Posterior cingulate gyrus (tissue), 11 donors: ENCODE results near the gene RIOK1.
"Not testable (repeated sequence)": the region's sequence is repeated elsewhere in the genome, so short reads cannot be mapped to it uniquely, and the experiment has no call there.

Source experiments
- DNase-seq, 10 donors: peaks; one replicate each; pipeline versions ENCODE4 v3.0.0 to v3.0.0-alpha.2; 2020 to 2021; ENCODE audit warnings: mixed read lengths in 3 of 10
- intact Hi-C: fragments of 100-400 bp; cut with DNase I; formaldehyde crosslinking; loops from one replicate; pipeline ENCODE4 v1.15.1; 2023

RIOK1 gene

GRCh38 chr6:7434672-7435071, 45.1 kb downstream of the RIOK1 start:
- intact Hi-C loops, result no loop called here

DNA sequence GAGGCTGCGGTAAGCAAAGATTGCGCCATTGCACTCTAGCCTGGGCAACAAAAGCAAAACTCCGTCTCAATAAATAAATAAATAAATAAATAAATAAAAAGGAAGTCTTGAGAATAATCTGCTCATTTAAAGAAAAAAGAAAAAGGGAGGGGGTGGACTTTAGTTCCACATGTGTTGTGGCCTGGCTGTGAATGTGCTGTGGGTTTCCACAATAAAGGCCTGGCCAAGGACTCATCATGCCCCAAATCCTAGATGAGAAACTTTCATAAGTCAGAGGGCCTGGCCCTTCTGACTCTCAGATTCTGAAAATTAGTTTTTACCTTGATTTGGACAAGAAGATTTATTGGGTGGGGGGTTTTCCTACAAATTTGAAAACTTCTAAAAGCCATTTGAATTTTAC, 48.4 kb downstream of the RIOK1 start:
- DNase-seq, result no peak
- intact Hi-C loops, result no loop called here

More at GRCh38 chr6:7434672-7435071, 45.1 kb downstream of the RIOK1 start:
- no peak for DNase-seq

DNA sequence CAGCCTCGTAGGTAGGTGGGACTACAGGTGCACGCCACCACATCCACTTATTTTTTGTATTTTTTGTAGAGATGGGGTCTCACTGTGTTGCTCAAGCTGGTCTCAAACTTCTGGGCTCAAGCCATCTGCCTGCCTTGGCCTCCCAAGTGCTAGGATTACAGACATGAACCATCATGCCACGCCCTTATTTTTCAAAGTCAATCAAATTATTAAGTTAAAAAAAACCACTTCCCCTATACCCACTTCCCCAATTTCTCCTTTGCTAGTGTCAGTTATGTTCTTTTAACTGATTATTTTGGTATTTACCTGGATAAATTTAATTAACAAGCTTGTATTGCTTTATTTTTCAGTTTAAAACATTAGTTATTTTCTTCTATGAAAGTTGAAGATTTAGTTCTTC, 49.6 kb downstream of the RIOK1 start:
- no peak for DNase-seq
- intact Hi-C loops, result no loop called here

GRCh38 chr6:7440476-7440875, 50.9 kb downstream of the RIOK1 start:
- DNase-seq, result no peak
- intact Hi-C loops, result no loop called here

DNA sequence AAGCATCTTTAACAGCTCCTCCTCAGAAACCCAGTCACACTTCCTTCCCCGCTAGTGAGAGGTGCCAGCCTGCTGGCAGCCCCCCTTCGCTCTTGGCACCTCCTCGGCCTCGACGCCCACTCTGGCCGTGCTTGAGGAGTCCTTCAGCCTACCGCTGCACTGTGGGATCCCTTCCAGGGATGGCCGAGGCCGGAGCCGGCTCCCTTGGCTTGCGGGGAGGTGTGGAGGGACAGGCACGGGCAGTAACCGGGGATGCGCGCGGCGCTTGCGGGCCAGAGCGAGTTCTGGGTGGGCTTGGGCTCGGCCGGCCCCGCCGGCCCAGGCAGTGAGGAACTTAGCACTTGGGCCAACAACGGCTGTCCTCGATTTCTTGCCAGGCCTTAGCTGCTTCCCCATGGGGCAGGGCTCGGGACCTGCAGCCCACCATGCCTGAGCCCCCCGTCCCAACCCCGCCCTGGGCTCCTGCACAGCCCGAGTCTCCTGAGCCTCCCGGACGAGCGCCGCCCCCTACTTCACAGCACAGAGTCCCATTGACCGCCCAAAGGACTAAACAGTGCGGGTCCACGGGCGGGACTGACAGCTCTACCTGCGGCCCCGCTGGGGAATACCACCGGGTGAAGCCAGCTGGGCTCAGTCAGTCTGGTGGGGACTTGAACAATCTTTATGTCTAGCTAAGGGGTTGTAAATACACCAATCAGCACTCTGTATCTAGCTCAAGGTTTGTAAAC, 51.6 kb downstream of the RIOK1 start:
- no peak for DNase-seq
- intact Hi-C loops, result no loop called here

GRCh38 chr6:7442467-7442866, 52.9 kb downstream of the RIOK1 start:
- intact Hi-C loops, result no loop called here
- DNase-seq, result no peak

GRCh38 chr6:7445101-7445500, 55.5 kb downstream of the RIOK1 start:
- DNase-seq, result no peak
- intact Hi-C loops, result no loop called here

DNA sequence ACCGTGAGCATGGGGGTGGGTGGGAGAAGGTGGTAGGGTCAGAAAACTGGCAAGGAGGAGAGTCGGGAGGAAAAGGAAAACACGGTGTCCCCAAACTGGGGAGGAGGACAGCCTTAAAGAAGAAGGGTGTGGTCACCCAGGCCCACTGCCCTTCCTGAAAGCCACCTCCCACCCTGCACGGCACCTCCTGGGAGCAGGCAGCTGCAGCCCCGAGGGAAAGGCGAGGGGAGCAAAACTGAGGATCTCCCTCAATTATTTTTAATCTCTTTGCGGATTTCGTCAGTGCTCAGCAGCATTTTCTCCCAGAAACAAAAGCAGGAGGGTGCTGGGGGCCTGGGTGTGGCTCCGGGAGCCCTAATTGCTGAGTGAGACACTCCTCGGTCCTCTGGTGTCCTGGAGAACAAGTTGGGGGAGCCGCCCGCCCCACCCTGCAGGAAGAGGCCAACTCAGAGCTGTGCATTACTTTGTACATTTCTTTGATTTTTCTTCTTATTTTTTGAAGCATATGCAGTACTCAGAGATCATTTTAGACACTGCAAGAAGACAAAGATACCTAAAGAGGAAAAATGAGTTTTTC, 56.4 kb downstream of the RIOK1 start:
- peak in 1 of 10 donors; percentile 62 for DNase-seq
- intact Hi-C loops, result no loop called here

GRCh38 chr6:7446619-7447325, 57.2 kb downstream of the RIOK1 start:
- intact Hi-C loops, result no loop called here
- peak in 1 of 10 donors; percentile 26 for DNase-seq

DNA sequence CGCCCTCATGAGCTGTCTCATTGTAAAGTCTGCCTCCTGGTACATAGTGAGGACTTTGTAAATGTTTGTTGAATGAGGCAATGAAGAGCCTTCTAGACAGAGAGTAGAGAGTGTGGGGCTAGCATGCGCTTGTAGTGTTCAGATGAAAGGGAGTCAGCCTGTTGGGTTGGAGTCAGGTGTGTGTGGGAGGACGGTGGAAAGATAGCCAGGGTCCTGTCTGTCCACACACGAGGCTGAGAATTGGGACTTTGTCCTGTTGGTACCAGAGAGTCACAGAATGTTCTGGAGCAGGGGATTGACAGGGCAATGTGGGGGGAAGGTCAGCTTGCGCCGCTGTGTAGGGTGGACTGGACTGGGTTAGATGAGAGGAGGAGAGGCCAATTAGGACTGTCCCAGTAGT, 58.6 kb downstream of the RIOK1 start:
- no peak for DNase-seq
- intact Hi-C loops, result no loop called here

- DNase-seq, result peak in 1 of 10 donors; percentile 11
- intact Hi-C loops, result no loop called here
Observed at GRCh38 chr6:7449018-7449417, 59.4 kb downstream of the RIOK1 start.

DNA sequence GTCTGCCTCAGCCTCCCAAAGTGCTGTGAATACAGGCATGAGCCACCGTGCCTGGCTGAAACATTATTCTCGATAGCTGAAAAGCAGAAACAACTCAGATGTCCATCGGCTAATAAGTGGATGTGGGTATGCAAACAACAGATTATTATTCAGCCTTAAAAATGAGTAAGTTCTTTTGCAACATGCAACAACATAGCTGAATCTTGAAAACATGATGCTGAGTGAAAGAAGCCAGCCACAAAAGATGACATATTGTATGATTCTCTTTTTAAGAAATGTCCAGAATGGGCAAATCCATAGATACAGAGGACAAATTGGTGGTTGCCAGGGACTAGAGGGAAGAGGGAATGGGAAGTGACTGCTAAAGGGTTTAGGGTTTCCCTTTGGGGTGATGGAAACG, 61.7 kb downstream of the RIOK1 start:
- intact Hi-C loops, result no loop called here
- no peak for DNase-seq

DNA sequence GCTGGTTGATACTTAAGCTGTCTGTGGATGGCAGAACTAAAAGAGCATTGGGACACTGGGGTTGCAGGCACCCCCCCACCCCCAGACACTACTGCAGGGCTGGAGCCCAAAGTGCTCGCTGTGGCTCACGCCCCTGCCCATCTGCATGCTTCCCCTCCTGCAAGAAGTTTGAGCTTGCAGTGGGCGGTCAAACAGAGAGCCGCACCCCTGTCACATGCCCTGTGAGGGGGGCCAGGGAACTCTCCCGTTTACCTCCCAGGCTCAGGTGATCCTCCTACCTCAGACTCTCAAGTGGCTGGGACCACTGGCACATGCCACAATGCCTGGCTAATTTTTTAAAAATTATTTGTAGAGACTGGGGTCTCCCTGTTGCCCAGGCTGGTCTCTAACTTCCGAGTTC, 63.3 kb downstream of the RIOK1 start:
- DNase-seq, result peak in 1 of 10 donors; percentile 39
- intact Hi-C loops, result no loop called here

DNA sequence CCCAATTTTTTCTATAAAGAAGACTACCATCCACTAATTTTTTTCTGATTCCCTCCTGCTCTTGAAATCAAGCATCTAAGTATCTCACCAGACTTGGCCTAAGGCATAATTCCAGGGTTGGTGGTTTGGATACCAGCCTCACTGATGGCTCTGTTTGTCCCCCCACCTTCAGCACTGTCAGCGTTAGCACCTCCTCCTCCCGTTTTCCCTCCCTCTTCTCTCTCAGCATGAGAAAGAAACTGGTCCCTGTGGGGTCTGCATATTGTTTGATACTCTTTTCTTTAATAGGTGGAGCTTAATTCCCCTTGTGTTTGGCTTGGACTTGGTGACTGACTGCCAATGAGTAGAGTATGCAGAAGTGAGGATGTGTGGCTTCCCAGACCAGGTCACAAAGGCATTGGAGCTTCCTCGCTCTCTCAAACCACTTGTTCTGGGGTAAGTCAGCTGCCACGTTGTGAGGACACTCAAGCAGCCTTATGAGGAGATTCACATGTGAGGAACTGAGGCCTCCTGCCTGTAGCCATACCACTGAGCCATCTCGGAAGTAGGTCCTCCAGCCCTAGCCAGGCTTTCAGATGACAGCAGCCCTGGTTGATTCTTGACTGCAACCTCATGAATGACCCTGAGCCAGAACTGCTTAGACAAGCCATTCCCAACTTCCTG, 65.2 kb downstream of the RIOK1 start:
- no peak for DNase-seq
- intact Hi-C loops, result no loop called here

DNA sequence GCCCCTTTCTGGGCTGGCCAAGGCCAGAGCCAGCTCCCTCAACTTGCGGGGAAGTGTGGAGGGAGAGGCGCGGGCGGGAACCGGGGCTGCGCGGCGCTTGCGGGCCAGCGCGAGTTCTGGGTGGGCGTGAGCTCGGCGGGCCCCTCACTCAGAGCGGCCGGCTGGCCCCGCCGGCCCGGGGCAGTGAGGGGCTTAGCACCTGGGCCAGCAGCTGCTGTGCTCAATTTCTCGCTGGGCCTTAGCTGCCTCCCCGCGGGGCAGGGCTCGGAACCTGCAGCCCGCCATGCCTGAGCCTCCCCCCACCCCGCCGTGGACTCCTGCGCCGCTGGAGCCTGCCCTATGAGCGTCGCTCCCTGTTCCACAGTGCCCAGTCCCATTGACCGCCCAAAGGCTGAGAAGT, 66.7 kb downstream of the RIOK1 start:
- intact Hi-C loops, result not testable (repeated sequence)

GRCh38 chr6:7461416-7461815, 71.8 kb downstream of the RIOK1 start:
- intact Hi-C loops, result no loop called here
- no peak for DNase-seq

More for the DNA sequence above, 66.7 kb downstream of the RIOK1 start:
- DNase-seq, result not testable (repeated sequence)

DNA sequence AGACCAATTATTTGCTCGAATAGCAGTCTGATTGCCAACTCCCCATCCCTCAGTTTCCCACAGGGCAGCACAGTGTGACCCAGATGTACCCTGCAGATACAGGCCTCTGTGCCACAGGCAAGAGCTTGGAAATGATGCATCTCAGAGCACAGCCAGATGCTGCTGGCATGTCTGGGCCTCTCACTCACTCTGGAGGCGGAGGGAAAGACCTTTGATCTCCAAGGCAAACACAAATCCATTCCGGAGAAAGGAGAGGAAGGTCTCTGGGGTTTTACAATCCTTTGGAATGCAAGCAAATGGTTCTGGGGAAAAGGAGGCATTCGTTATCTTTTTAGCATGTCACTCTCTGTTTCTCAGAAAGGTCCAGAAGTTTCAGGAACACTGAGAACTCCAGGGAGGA, 74.2 kb downstream of the RIOK1 start:
- peak in 1 of 10 donors; percentile 28 for DNase-seq

DNA sequence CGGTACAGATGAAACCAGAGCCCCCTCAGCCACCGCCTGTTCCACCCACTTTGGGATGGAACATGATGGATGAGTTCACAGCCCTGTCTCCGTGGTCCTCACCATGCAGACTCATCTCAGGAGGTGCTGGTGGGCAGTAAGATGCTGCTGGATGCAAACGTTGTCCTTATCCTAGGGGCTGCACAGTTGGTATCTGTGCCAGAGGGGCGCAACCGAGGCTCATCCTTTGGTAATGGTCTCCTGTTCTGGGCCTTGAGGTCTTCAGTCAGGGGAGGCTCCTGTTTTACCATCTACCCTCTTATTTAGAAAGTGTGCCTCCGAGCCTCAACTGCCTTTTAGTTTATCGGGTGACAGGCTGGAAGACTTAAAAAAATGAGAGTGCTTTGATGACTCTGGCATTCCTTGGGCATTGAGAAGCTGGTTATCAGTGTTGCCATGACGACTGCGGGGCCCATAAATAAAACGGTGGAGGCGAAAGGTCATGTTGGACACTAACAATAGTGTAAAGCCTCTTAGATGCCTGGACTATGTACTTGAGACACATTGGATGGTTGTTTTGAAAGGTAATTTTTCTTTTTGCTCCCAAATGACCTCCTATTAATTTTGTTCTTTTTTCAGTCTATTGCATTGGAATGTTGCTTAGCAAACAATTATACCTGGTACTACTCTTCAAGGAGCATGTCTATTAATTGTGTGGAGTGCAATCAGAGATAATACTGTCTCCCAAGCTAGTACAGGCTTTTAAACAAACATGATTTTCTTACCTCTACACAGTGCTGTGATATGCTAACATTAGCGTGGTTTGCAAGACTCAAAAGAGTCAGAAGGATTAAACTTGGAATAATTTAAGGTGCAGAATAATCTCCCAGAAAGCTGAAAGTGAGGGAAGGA, 77.6 kb downstream of the RIOK1 start:
- peak in 1 of 10 donors; percentile 34 for DNase-seq
- intact Hi-C loops, result no loop called here

More for the DNA sequence above, 74.2 kb downstream of the RIOK1 start:
- intact Hi-C loops, result no loop called here
